ENCODE data around the gene RAD50. TPM values are rescaled to one million over a fixed set of nuclear protein-coding genes. Genes with fewer than 3 reads are reported as not detected.

The RAD50 gene
- total RNA-seq, 4 donors from 2014 or later = 21.7 to 37.1 (median 24.6) TPM

- no peak overlapping the region for H3K4me3 ChIP-seq (ENCODE audit: low read depth, poor library complexity, severe bottlenecking)
- no peak for DNase-seq (ENCODE audit: low spot score in 2 of 2)
- TF ChIP-seq POLR2A (IDR thresholded peaks at IDR 0.05) (no peak), CTCF (IDR thresholded peaks at IDR 0.05) (no peak)
- intact Hi-C loops (cut with DNase I; ENCODE audit: low total_unique reads) = loop anchor here (10.0 kb wide), 1 partner anchor 922 kb away; the partner anchor contains the start of gene FSTL4
These were observed 135.8 kb downstream of the RAD50 start for GRCh38 chr5:132692632-132692967.

Other genes with a start within 250 kb of the RAD50 start
- 10 to 100 TPM; 13.2 to 25.4 (median 15.7) TPM for gene SLC22A5, start 187.3 kb upstream of the RAD50 start, total RNA-seq
- 10 to 100 TPM in 3 of 4 donors, 1 to 10 TPM in 1; 9.6 to 15.0 (median 14.5) TPM for gene IRF1, start 66.2 kb upstream of the RAD50 start, total RNA-seq
- not detected for gene IL5, start 13.5 kb upstream of the RAD50 start, total RNA-seq
- not detected for gene IL13, start 101.2 kb downstream of the RAD50 start, total RNA-seq
- gene IL4, start 117.0 kb downstream of the RAD50 start, total RNA-seq = not detected
- 1 to 10 TPM; 4.9 to 7.7 (median 6.3) TPM for gene KIF3A, start 180.6 kb downstream of the RAD50 start, total RNA-seq
- gene CCNI2, start 190.4 kb downstream of the RAD50 start, total RNA-seq = under 1 TPM in 2 of 4 donors, not detected in 2; 0.49 to 0.74 TPM
- 10 to 100 TPM; 70.0 to 99.6 (median 87.8) TPM for gene SEPTIN8, start 220.3 kb downstream of the RAD50 start, total RNA-seq